ENCODE data around the gene CD274. TPM values are rescaled to one million over a fixed set of nuclear protein-coding genes. Genes with fewer than 3 reads are reported as not detected.
"Not testable (repeated sequence)": the region's sequence is repeated elsewhere in the genome, so short reads cannot be mapped to it uniquely, and the experiment has no call there.

CD274 gene
- total RNA-seq, 2 experiments from 2014 or later, result 14.2 to 15.0 TPM

DNA sequence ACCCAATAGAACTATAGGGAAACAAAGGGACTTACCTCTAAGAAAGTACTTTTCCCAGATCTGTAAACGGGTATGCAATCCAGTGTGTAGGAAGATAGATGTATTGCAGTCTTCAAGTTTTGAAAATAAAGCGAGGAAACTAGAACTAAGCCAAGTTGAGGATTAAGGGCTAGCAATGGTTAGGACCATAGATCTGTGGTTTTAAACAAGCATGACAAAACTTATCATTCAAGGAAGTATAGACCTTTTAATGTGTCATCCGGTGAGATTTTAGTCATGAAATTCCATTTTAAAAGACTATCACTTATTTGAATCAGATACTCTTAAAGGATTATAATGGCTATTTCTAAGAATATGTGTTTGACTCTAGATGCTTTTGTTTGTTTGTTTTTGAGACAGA lies 20.5 kb downstream of the CD274 start:
- no peak for DNase-seq
- Mint-ChIP-seq H3K9me3 (peaks cover 7% of the 10 kb centered on the region), H3K4me1 (ENCODE audit: low read depth) (peaks cover 16% of the 10 kb centered on the region), H3K27me3 (ENCODE audit: low read depth) (no peaks in the 10 kb centered on the region), H3K36me3 (ENCODE audit: low read depth) (peaks cover 39% of the 10 kb centered on the region), H3K27ac (no peak overlapping the region), H3K4me3 (no peak overlapping the region)
- CTCF ChIA-PET, result no interaction called here
- intact Hi-C loops (cut with micrococcal nuclease), result no loop called here

DNA sequence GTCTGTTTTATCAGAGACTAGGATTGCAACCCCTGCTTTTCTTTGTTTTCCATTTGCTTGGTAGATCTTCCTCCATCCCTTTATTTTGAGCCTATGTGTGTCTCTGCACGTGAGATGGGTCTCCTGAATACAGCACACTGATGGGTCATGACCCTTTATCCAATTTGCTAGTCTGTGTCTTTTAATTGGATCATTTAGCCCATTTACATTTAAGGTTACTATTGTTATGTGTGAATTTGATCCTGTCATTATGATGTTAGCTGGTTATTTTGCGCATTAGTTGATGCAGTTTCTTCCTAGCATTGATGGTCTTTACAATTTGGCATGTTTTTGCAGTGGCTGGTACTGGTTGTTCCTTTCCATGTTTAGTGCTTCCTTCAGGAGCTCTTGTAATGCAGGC lies 25.3 kb downstream of the CD274 start:
- H3K27me3 Mint-ChIP-seq (ENCODE audit: low read depth); DNase-seq; H3K4me3 Mint-ChIP-seq; intact Hi-C loops (cut with micrococcal nuclease); H3K27ac Mint-ChIP-seq; CTCF ChIA-PET: not testable (repeated sequence)
- H3K4me1 Mint-ChIP-seq (ENCODE audit: low read depth), result peaks cover 13% of the 10 kb centered on the region
- peaks cover 16% of the 10 kb centered on the region for H3K36me3 Mint-ChIP-seq (ENCODE audit: low read depth)
- peaks cover 15% of the 10 kb centered on the region for H3K9me3 Mint-ChIP-seq

DNA sequence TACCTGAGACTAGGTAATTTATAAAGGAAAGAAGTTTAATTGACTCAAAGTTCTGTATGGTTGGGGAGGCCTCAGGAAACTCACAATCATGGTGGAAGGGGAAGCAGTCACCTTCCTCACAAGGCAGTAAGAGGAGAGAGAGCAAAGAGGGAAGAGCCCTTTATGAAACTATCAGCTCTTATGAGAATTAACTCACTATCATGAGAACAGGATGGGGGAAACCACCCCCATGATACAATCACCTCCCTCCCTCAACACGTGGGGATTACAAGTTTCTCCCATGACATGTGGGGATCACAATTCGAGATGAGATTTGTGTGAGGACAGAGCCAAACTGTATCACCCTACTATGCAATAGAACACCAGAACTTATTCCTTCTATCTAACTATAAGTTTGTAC lies 27.9 kb downstream of the CD274 start:
- H3K9me3 Mint-ChIP-seq, result peaks cover 15% of the 10 kb centered on the region
- CTCF ChIA-PET, result interaction anchor here (2.6 kb wide), 1 partner anchor 10 kb away, joined by 6 read pairs; no protein-coding TSS in a partner anchor
- H3K36me3 Mint-ChIP-seq (ENCODE audit: low read depth), result peaks cover 11% of the 10 kb centered on the region
- no peak overlapping the region for H3K27ac Mint-ChIP-seq
- intact Hi-C loops (cut with micrococcal nuclease), result no loop called here
- peak; percentile 32 for DNase-seq
- H3K4me1 Mint-ChIP-seq (ENCODE audit: low read depth), result peaks cover 10% of the 10 kb centered on the region
- no peaks in the 10 kb centered on the region for H3K27me3 Mint-ChIP-seq (ENCODE audit: low read depth)
- H3K4me3 Mint-ChIP-seq, result no peak overlapping the region

DNA sequence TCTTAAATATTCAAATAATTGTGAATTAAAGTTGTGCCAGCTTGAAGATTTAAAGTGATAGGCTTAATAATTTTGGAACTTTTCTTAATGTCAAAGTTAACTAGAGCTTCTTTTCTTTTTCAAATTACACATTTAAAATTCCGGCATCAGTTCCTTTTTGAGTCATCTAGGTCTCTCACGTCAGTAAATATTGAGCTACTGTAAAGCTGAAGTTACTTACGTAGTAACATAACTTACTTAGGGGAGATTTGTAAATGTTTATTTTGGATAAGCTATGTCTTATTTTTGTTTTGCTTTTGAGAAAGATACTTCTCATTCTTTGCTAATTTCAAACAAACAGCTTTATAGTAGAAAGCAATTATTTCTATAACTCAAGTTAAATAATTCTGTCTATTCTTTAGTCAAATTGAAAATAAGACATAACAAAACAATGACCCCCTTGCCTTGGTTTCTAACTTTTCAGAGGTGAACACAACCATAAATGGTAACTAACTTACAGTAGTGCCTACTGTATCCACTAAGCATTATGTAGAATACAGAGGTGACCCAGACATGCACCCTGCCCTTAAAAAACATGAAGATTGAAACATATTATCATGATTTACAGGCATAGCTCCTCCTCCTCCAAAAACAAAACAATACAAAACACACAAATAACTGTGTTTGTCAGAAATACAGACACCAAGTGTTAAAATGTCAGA lies 29.8 kb downstream of the CD274 start:
- CTCF ChIA-PET, result interaction anchor here (1.7 to 2.6 kb wide), 2 partner anchors 9 to 110 kb away, joined by 5 to 6 read pairs; no protein-coding TSS in a partner anchor

DNA sequence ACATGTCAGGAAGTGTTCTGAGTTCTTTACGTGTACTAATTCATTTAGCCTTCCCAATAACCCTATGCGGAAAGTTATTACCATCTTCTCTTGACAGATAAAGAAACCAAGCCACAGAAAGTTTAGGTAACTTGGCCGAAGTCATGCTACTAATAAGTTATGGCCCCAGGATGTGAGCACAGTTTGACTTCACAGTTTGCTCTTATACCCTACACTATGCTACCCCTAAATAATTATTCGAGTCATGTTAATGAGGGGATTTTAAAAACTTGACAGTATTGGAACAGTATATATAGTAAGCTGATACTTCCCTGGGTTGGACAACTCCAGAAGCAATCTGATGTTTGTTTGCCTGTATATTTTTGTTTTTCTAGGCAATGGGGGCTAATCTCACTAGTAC lies 30.6 kb downstream of the CD274 start:
- DNase-seq, result no peak
- no peak overlapping the region for H3K4me3 Mint-ChIP-seq
- intact Hi-C loops (cut with micrococcal nuclease), result no loop called here
- H3K4me1 Mint-ChIP-seq (ENCODE audit: low read depth), result peaks cover 10% of the 10 kb centered on the region
- CTCF ChIA-PET, result no interaction called here
- H3K9me3 Mint-ChIP-seq, result peaks cover 8% of the 10 kb centered on the region
- peaks cover 3% of the 10 kb centered on the region for H3K36me3 Mint-ChIP-seq (ENCODE audit: low read depth)
- no peak overlapping the region for H3K27ac Mint-ChIP-seq
- no peaks in the 10 kb centered on the region for H3K27me3 Mint-ChIP-seq (ENCODE audit: low read depth)

More for the DNA sequence above, 29.8 kb downstream of the CD274 start:
- peaks cover 7% of the 10 kb centered on the region for H3K36me3 Mint-ChIP-seq (ENCODE audit: low read depth)
- H3K4me3 Mint-ChIP-seq, result no peak overlapping the region
- peaks cover 10% of the 10 kb centered on the region for H3K4me1 Mint-ChIP-seq (ENCODE audit: low read depth)
- no peaks in the 10 kb centered on the region for H3K27me3 Mint-ChIP-seq (ENCODE audit: low read depth)
- DNase-seq, result no peak
- intact Hi-C loops (cut with micrococcal nuclease), result no loop called here
- peaks cover 12% of the 10 kb centered on the region for H3K9me3 Mint-ChIP-seq
- no peak overlapping the region for H3K27ac Mint-ChIP-seq

DNA sequence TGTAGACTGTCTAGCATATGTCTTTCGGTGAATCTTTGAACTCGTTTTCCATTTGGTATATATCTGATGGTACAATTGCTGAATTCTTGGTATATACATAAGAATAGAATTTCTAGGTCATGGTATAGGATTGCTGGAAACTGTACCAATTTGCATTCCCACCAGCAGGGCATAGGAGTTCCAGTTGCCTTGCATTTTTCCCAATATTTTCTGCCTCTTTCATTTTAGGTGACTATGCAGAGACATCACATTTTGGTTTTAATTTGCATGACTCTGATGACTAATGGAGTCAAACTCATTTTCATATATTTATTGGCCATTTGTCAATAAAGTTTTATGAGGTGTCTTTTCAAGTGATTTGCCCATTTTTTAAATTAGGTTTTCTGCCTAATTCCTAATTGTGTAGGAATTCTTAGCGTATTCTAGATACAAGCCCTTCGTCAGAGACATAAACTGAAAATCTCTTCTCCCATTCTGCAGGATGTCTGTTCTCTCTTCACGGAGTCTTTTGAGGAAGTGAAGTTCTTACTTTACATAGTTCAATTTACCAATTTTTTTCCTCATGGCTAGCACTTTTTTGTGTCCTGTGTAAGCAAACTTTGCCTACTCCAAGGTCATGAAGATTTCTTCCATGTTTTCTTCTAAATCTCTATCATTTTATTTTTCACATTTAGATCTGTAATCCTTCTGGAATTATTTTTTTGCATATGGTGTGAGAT lies 31.1 kb downstream of the CD274 start:
- DNase-seq, result no peak
- Mint-ChIP-seq H3K27ac (no peak overlapping the region), H3K9me3 (peaks cover 3% of the 10 kb centered on the region), H3K4me1 (ENCODE audit: low read depth) (peaks cover 10% of the 10 kb centered on the region), H3K36me3 (ENCODE audit: low read depth) (no peaks in the 10 kb centered on the region), H3K4me3 (no peak overlapping the region), H3K27me3 (ENCODE audit: low read depth) (no peaks in the 10 kb centered on the region)
- CTCF ChIA-PET, result interaction anchor here (1.1 kb wide), 1 partner anchor 40 kb away, joined by 3 read pairs; no protein-coding TSS in a partner anchor
- intact Hi-C loops (cut with micrococcal nuclease), result no loop called here

DNA sequence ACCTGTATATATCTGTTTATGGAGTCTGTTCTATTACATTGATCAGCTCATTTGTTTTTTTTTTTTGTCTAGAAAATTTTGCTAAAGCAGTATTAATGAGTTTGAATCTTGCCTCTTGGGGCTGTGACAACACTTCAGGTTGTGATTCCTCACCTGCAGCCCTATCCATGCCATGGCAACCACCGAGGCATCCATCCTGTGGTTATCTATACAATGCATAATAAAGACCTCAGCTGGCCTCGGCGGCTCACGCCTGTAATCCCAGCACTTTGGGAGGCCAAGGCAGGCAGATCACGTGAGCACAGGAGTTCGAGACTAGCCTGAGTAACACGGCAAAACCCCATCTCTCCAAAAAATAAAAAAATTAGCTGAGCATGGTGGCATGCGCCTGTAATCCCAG lies 31.9 kb downstream of the CD274 start:
- CTCF ChIA-PET, result interaction anchor here (0.6 to 1.1 kb wide), 2 partner anchors 41 to 291 kb away, joined by 3 read pairs; no protein-coding TSS in a partner anchor
- H3K36me3 Mint-ChIP-seq (ENCODE audit: low read depth), result no peaks in the 10 kb centered on the region
- H3K4me3 Mint-ChIP-seq, result no peak overlapping the region
- peaks cover 10% of the 10 kb centered on the region for H3K4me1 Mint-ChIP-seq (ENCODE audit: low read depth)
- no peaks in the 10 kb centered on the region for H3K27me3 Mint-ChIP-seq (ENCODE audit: low read depth)
- H3K27ac Mint-ChIP-seq, result no peak overlapping the region
- H3K9me3 Mint-ChIP-seq, result peaks cover 4% of the 10 kb centered on the region
- intact Hi-C loops (cut with micrococcal nuclease), result no loop called here
- no peak for DNase-seq

DNA sequence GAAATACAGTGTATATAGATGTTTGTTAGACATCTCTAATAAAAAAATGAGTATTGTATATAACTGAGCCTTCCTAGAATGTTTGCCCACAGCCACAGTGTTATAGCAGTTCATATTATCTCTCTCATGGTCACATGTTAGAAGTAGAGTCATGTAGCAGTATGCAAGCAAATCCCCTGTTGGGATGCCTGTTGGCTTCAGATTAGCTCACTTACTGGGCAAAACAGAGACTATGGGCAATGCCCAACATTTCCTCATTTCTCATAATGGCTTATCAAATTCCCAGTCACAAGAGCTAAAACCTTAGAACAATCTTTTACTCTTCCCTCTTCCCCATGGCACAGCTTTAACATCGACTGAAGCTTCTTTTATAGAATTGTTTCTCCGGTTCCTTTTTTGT lies 33.0 kb downstream of the CD274 start:
- CTCF ChIA-PET, result interaction anchor here (0.6 to 0.7 kb wide), 3 partner anchors 107 to 1329 kb away, joined by 3 to 5 read pairs (median 4); no protein-coding TSS in a partner anchor
- Mint-ChIP-seq H3K27me3 (ENCODE audit: low read depth) (no peaks in the 10 kb centered on the region), H3K4me1 (ENCODE audit: low read depth) (peaks cover 5% of the 10 kb centered on the region), H3K27ac (no peak overlapping the region), H3K9me3 (peaks cover 4% of the 10 kb centered on the region), H3K4me3 (no peak overlapping the region), H3K36me3 (ENCODE audit: low read depth) (no peaks in the 10 kb centered on the region)
- intact Hi-C loops (cut with micrococcal nuclease), result no loop called here
- DNase-seq, result no peak

DNA sequence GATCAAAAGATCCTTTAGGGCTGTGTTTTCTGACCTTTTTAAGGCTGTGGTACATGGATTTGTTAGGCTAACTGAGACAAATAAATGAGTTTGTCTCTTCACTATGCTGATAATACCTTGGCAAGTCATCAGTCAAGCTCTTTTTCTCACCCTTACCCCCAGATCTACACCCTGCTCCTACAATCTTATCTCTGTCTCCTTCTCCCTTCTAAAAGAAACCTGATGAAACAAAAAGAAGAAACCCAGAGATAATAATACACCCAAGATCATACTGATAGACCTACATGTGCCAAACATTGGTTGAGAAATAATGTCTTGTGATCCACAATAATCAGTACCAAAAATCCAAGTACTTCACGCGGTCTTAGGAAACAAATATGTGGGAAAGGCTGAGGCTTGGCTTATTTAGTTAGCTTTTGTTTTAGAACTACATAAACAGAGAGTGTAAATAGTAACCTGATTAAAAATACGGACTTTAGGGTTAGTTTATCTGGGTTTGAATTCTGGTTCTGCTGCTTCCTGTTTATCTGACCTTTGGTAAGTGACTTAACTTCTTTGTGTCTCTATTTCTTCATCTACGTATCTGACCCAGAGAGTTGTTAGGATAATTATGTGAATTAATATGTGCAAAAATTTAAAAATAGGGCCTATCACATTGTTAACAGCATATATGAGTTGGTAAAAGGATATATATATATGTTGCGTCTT lies 35.2 kb downstream of the CD274 start:
- CTCF ChIA-PET, result interaction anchor here (0.6 kb wide), 1 partner anchor 115 kb away, joined by 3 read pairs; no protein-coding TSS in a partner anchor
- no peak for DNase-seq
- intact Hi-C loops (cut with micrococcal nuclease), result no loop called here
- no peak overlapping the region for H3K4me3 Mint-ChIP-seq
- no peak overlapping the region for H3K27ac Mint-ChIP-seq
- H3K9me3 Mint-ChIP-seq, result peaks cover 2% of the 10 kb centered on the region
- H3K4me1 Mint-ChIP-seq (ENCODE audit: low read depth), result no peaks in the 10 kb centered on the region
- H3K27me3 Mint-ChIP-seq (ENCODE audit: low read depth), result no peaks in the 10 kb centered on the region
- H3K36me3 Mint-ChIP-seq (ENCODE audit: low read depth), result no peaks in the 10 kb centered on the region

DNA sequence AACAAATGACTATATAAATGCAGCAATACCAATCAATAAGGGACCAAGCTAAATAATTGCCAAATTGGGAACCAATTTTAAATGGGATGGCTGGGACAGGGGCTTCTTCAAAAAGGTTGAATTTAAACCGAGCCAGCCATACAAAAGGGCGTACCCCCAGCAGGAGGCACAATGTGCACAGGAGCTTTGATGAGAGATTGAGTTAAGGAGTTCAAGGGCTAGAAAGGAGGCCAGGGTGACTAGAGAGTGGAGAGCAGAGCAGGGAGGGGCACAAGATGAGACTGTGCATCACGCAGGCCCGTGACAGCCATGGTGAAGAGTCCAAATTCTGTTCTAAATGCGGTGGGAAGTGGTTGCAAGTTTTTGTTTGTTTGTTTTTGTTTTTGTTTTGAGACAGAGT lies 36.6 kb downstream of the CD274 start:
- Mint-ChIP-seq H3K36me3 (ENCODE audit: low read depth) (no peaks in the 10 kb centered on the region), H3K27me3 (ENCODE audit: low read depth) (no peaks in the 10 kb centered on the region), H3K9me3 (peaks cover 2% of the 10 kb centered on the region), H3K4me3 (no peak overlapping the region), H3K4me1 (ENCODE audit: low read depth) (no peaks in the 10 kb centered on the region), H3K27ac (no peak overlapping the region)
- intact Hi-C loops (cut with micrococcal nuclease), result no loop called here
- CTCF ChIA-PET, result interaction anchor here (0.8 kb wide), 1 partner anchor 100 kb away, joined by 3 read pairs; no protein-coding TSS in a partner anchor
- no peak for DNase-seq

DNA sequence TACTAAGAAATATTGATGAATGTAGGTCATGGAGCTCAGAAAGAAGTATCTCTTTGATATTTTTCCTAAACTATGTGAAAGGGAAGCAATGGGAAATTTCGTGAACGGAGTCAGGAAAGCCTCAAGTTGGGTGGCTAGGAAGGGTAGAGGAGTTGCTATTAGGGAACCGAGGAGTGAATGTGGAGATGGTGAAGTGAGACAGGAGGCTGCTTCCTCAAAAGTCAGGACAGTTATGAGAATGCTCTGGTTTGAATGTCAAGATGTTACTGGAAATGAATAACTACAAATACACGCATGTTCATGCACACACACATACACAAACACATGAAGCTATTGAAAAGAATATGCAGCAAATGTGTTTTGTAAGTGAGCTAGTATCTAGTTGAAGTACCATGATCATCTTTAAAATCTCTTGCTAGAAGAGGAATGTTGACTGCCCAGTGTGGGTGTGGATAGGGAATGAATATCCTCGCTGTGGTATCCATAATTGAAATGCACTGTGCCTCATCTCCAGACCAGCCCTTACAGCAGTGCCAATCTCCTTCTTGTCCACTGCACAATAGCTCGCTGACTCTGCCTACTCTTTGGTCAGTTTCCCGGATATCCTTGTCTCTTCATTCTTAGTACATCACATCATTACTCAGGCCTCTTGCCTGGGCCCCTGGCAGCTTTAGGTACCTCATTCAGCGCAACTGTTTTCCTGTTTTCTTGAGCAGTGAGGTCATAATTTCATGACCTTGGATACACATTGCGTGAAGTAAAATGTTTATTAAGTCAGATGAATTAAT lies 38.1 kb downstream of the CD274 start:
- peaks cover 2% of the 10 kb centered on the region for H3K9me3 Mint-ChIP-seq
- CTCF ChIA-PET, result interaction anchor here (2.4 kb wide), 1 partner anchor 9 kb away, joined by 6 read pairs; no protein-coding TSS in a partner anchor

More for the DNA sequence above, 38.1 kb downstream of the CD274 start:
- Mint-ChIP-seq H3K4me1 (ENCODE audit: low read depth) (peaks cover 4% of the 10 kb centered on the region), H3K27me3 (ENCODE audit: low read depth) (no peaks in the 10 kb centered on the region), H3K27ac (no peak overlapping the region), H3K4me3 (no peak overlapping the region), H3K36me3 (ENCODE audit: low read depth) (no peaks in the 10 kb centered on the region)
- DNase-seq, result no peak
- intact Hi-C loops (cut with micrococcal nuclease), result no loop called here
